BJ (cell line): Measurements from ENCODE around the gene P2RY14. TPM values are rescaled to one million over a fixed set of nuclear protein-coding genes. Genes with fewer than 3 reads are reported as not detected.
A peak's percentile ranks its signal among the peaks of the same experiment; 100 is the strongest.

Source experiments
- CTCF ChIA-PET: fragments of 350-600 bp; formaldehyde crosslinking; extraction: SDS; loops from one replicate; lab custom pipeline; 2021; ENCODE audit warnings: antibody characterized with exemption, inconsistent platforms; lab: Yijun Ruan, JAX
- POLR2A ChIA-PET: fragments of 300-600 bp; sonication (Branson Sonifier 250); formaldehyde crosslinking; extraction: SDS; loops from one replicate; lab custom pipeline; 2021; ENCODE audit warnings: antibody characterized with exemption; lab: Charles Lee
- DNase-seq: peaks from one replicate; pipeline ENCODE4 v3.0.0-alpha.2; 2011; ENCODE audit warnings: low read depth
- H3K27me3 ChIP-seq: 2 replicates; pipeline ENCODE4 v1.6.0; 2011; ENCODE audit warnings: low read length; ENCODE audit not compliant: control insufficient read depth, insufficient read depth
- H3K36me3 ChIP-seq: 2 replicates; pipeline ENCODE4 v1.5.1; 2011; ENCODE audit warnings: low read length; ENCODE audit not compliant: control insufficient read depth, insufficient read depth
- H3K4me3 ChIP-seq: 2 replicates; pipeline ENCODE4 v1.5.1; 2011; ENCODE audit warnings: low read depth, mild to moderate bottlenecking, control low read depth, low read length
- polyA plus RNA-seq: library from polyadenylated mRNA; depleted of rRNA; stranded (reverse); fragments of >200 nt; gene quantifications from 2 replicates; pipeline ENCODE4 v1.2.3, GENCODE V29; 2011
- TF ChIP-seq, protein P1 (sequence below): IDR thresholded peaks from 2 replicates; pipeline ENCODE4 v1.5.1; 2011; ENCODE audit warnings: low read depth, mild to moderate bottlenecking, control low read depth, inconsistent platforms, low read length, moderate library complexity; ENCODE audit not compliant: insufficient read depth

P2RY14 gene
- polyA plus RNA-seq, 1 experiment, result not detected

DNA sequence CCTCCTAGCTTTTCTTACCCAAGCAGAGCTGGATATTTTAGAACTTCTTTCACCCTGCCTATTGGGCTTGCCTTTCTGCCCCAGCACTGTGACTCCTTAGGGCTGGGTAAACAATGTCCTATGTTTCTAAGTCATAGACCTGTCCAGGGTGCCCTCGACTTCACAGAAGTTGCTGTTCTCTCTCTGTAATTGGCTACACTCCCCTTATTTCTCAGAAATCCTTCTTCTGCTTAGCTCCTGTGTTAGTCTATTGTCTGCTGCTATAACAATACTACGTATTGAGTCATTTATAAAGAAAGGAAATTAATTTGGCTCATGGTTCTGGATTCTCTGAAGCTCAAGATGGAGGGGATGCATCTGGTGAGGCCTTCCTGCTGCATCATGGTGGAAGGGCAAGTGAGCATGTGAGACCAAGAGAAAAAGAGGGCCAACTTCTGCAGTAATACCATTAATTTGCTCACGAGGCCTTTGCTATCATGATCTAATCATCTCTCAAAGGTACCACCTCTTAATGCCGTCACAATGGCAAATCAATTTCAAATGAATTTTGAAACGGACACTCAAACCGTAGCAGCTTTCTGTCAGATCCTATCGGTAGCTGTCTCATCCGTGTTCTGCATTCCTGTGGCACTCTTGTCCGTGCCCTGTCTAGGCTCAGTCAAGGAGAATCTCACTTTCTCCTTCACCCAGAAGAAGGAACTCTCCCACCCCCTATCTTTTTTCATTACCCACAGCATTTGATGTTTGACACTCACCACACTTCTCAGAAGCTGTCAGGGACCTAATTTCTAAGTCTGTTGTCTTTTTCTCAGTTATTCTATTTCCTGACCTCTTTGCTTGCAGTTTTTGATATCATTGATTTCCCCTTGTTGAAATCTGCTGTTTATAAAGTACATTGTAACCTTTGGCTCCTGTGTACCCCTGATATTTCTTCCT lies 53.0 kb downstream of the P2RY14 start:
- CTCF ChIA-PET, result interaction anchor here (0.7 to 6.1 kb wide), 9 partner anchors 8 to 612 kb away, joined by 3 to 80 read pairs (median 4); partner anchors contain the start of gene P2RY14
- TF ChIP-seq, protein P1, sequence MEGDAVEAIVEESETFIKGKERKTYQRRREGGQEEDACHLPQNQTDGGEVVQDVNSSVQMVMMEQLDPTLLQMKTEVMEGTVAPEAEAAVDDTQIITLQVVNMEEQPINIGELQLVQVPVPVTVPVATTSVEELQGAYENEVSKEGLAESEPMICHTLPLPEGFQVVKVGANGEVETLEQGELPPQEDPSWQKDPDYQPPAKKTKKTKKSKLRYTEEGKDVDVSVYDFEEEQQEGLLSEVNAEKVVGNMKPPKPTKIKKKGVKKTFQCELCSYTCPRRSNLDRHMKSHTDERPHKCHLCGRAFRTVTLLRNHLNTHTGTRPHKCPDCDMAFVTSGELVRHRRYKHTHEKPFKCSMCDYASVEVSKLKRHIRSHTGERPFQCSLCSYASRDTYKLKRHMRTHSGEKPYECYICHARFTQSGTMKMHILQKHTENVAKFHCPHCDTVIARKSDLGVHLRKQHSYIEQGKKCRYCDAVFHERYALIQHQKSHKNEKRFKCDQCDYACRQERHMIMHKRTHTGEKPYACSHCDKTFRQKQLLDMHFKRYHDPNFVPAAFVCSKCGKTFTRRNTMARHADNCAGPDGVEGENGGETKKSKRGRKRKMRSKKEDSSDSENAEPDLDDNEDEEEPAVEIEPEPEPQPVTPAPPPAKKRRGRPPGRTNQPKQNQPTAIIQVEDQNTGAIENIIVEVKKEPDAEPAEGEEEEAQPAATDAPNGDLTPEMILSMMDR, result no peak
- Histone ChIP-seq H3K4me3 (no peak overlapping the region), H3K27me3 (no peaks in the 10 kb centered on the region), H3K36me3 (no peaks in the 10 kb centered on the region)
- DNase-seq, result no peak
- POLR2A ChIA-PET, result no interaction called here

DNA sequence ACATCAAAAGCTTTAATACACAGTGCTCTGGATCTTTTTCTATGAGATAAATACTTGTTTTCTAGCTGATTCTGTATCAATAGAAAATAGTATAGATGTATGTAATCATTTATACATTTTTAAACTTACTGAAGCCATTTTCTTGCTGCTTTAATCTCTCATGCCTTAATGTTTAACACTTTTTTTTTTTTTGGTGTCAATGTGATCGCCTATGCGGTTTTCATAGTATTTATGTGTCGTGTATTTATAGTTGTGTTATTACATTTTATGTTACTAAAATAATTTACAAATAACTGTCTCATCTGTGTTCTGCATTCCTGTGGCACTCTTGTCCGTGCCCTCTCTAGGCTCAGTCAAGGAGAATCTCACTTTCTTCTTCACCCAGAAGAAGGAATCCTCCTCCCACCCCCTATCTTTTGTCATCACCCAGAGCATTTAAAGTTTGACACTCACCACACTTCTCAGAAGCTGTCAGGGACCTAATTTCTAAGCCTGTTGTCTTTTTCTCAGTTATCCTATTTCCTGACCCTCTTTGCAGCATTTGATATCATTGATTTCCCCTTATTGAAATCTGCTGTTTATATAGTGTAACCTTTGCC lies 54.0 kb downstream of the P2RY14 start:
- POLR2A ChIA-PET, result no interaction called here
- TF ChIP-seq, protein P1, result no peak
- no peak for DNase-seq
- no peaks in the 10 kb centered on the region for H3K27me3 ChIP-seq
- CTCF ChIA-PET, result interaction anchor here (1.0 to 1.2 kb wide), 2 partner anchors 11 to 54 kb away, joined by 3 read pairs; partner anchors contain the start of gene P2RY14
- H3K4me3 ChIP-seq, result no peak overlapping the region
- H3K36me3 ChIP-seq, result no peaks in the 10 kb centered on the region

DNA sequence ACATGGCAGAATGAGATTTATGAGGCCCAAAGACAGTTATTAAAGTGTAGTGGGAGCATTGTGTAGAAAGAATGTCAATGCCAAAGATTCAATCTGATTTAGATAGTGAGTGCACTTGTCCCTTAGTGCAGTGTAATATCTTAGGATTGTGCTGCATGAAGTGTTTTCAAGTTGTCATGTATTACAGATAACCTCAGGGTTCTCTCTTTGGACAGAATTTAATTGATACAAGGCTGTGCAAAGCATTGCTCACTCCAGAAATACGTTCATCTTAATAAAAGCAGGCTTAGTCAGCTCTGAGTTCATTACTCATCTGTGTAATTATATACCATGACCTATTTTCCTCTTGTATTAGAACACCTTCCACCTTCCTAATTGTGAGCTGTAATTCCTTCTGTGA lies 59.3 kb downstream of the P2RY14 start:
- peak; percentile 75 for DNase-seq
- TF ChIP-seq, protein P1, result no peak
- no peaks in the 10 kb centered on the region for H3K36me3 ChIP-seq
- ChIA-PET POLR2A (no interaction called here), CTCF (interaction anchor here (0.6 to 4.9 kb wide), 4 partner anchors 8 to 73 kb away, joined by 3 to 33 read pairs (median 8); no protein-coding TSS in a partner anchor)
- no peak overlapping the region for H3K4me3 ChIP-seq
- H3K27me3 ChIP-seq, result no peaks in the 10 kb centered on the region

DNA sequence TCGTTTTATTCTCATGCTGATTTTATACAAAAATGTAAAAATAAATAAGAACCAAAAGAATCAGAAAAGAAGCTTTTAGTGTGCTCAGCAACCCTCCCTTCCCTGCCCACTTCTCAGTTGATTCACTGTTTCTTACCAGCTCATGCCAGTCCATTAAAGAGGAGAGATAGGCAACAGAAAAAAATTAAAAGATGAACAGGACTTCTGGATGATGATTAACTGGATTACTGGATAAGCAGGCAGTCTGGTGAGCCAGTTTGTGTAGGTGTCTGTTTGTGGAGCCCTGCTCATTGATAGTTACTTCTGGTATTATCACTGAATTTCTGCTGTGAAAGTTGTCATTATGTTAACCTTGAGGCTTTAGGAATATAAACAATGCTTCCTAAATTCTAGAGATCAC lies 60.2 kb downstream of the P2RY14 start:
- CTCF ChIA-PET, result interaction anchor here (0.6 to 4.9 kb wide), 5 partner anchors 9 to 74 kb away, joined by 3 to 33 read pairs (median 4); no protein-coding TSS in a partner anchor
- Histone ChIP-seq H3K4me3 (no peak overlapping the region), H3K27me3 (no peaks in the 10 kb centered on the region), H3K36me3 (no peaks in the 10 kb centered on the region)
- no peak for DNase-seq
- TF ChIP-seq, protein P1, result no peak
- POLR2A ChIA-PET, result interaction anchor here (0.6 kb wide), 1 partner anchor 12 kb away, joined by 3 read pairs; no protein-coding TSS in a partner anchor
